Spinal cord (tissue), 10 donors: Measurements from ENCODE around the gene HSPB1. TPM values are rescaled to one million over a fixed set of nuclear protein-coding genes. Genes with fewer than 3 reads are reported as not detected.
A peak's percentile ranks its signal among the peaks of the same experiment; 100 is the strongest.
"Not testable (repeated sequence)": the region's sequence is repeated elsewhere in the genome, so short reads cannot be mapped to it uniquely, and the experiment has no call there.

Source experiments
- DNase-seq, 6 donors: peaks; one replicate each; pipeline versions ENCODE4 v3.0.0 to v3.0.0-alpha.2; 2013 to 2015; ENCODE audit warnings: low spot score in 6 of 6, low read depth in 4 of 6
- H3K27ac ChIP-seq: one replicate; pipeline ENCODE4 v1.5.1; 2013; ENCODE audit warnings: low read depth, low read length, control low read depth
- H3K27me3 ChIP-seq: one replicate; pipeline ENCODE4 v1.6.1; 2013; ENCODE audit warnings: low read length; ENCODE audit not compliant: control insufficient read depth, insufficient read depth
- H3K36me3 ChIP-seq: one replicate; pipeline ENCODE4 v1.6.1; 2013; ENCODE audit warnings: low read length; ENCODE audit not compliant: control insufficient read depth, insufficient read depth
- H3K4me1 ChIP-seq: one replicate; pipeline ENCODE4 v1.6.1; 2013; ENCODE audit warnings: low read length; ENCODE audit not compliant: control insufficient read depth, insufficient read depth
- H3K4me3 ChIP-seq: one replicate; pipeline ENCODE4 v1.5.1; 2013; ENCODE audit warnings: low read depth, low read length, control low read depth
- H3K9me3 ChIP-seq: one replicate; pipeline ENCODE4 v1.6.1; 2013; ENCODE audit warnings: low read length; ENCODE audit not compliant: control insufficient read depth, insufficient read depth
- WGBS: methylation state at CpG from one replicate; pipeline ENCODE4 v1.1.5; 2013; ENCODE audit warnings: missing lambda C conversion rate; ENCODE audit not compliant: insufficient coverage; 5-methylcytosine and 5-hydroxymethylcytosine counted together
- polyA plus RNA-seq, 2 donors: library from polyadenylated mRNA; unstranded; fragments of 120-200 nt; gene quantifications; one replicate each; pipeline ENCODE4 v1.2.1, GENCODE V29; 2013; ENCODE audit not compliant: insufficient read length in 2 of 2
- total RNA-seq, 2 donors: library from RNA; depleted of rRNA in 1 of 2; stranded (reverse); fragments of 120-200 nt in 1 of 2; fragments of >200 nt in 1 of 2; gene quantifications; one replicate each; pipeline versions ENCODE4 v1.2.3 to v1.2.4, GENCODE V29; 2013 to 2014
- donor health status: healthy.

HSPB1 gene
- total and polyA plus RNA-seq, 4 donors = 17.4 to 214 (median 128) TPM

DNA sequence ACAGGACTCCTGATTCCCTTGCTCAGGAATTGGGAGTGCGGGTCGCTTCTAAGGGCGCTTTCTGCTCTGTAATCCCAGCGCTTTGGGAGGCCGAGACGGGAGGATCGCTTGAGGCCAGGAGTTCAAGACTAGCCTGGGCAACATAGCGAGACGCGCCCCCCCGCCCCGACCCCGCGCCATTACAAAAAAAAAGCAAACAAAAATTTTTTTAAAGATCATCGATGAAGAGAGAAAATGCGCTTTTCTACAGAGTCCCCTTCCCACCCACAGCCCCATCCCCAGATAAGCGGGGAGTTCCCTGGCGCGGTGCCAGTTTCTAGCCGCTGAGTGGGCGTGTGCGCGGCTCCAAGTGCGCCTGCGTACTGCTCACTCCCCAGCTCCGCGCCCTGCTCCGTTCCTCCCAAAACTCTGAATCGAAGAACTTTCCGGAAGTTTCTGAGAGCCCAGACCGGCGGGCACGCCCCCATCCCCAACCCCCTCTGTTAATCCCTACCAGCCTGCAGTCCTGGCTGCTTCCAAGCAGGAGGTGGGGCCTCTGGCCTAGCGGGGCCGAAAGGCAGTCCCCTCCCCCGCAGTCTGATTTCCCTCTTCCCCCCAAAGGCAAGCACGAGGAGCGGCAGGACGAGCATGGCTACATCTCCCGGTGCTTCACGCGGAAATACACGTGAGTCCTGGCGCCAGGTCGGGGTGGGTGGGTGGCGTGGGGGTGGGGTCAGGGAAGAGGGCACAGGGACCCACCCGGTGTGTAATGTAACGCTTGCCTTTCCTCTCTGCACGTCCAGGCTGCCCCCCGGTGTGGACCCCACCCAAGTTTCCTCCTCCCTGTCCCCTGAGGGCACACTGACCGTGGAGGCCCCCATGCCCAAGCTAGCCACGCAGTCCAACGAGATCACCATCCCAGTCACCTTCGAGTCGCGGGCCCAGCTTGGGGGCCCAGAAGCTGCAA is 1.0 kb downstream of the HSPB1 start:
- peaks cover 45% of the 10 kb centered on the region for H3K4me1 ChIP-seq
- 2% methylated on average over 33 of the region's 56 CpGs for WGBS
- H3K9me3 ChIP-seq = no peaks in the 10 kb centered on the region
- DNase-seq = peak in 3 of 6 donors; percentile 72 to 94 (median 91)
- H3K4me3 ChIP-seq = peak overlapping the region; percentile 89
- H3K27ac ChIP-seq = peak overlapping the region; percentile 97
- peaks cover 16% of the 10 kb centered on the region for H3K36me3 ChIP-seq
- no peaks in the 10 kb centered on the region for H3K27me3 ChIP-seq

DNA sequence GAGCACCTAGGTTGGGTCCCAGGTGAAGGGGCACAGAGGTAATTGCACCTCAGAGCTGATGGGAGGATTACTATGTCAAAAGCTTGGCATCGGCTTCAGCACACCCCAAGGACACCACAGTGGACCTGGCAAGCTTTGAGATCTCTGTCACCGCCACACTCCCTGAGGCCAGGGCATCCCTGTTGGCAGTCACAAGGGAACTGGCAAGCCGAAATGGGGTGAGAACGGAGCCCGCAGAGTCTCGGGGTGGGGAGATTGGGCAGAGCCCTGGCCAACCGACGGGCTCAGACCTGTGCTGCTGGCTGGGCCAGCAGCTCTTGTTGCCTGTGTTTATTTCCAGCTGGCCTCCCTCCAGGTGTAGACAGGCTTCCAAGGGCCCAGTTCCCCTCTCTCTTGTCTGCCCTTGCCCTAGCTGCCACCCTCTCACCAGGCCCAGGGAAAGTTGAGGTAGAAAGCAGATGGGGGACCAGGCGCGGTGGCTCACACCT is 2.5 kb downstream of the HSPB1 start:
- H3K27ac ChIP-seq = peak overlapping the region; percentile 52
- 61% methylated on average over 8 of the region's 10 CpGs for WGBS
- peaks cover 16% of the 10 kb centered on the region for H3K36me3 ChIP-seq
- peak in 1 of 6 donors; percentile 81 for DNase-seq
- H3K4me3 ChIP-seq = no peak overlapping the region
- H3K9me3 ChIP-seq = no peaks in the 10 kb centered on the region
- H3K4me1 ChIP-seq = peaks cover 46% of the 10 kb centered on the region
- no peaks in the 10 kb centered on the region for H3K27me3 ChIP-seq

DNA sequence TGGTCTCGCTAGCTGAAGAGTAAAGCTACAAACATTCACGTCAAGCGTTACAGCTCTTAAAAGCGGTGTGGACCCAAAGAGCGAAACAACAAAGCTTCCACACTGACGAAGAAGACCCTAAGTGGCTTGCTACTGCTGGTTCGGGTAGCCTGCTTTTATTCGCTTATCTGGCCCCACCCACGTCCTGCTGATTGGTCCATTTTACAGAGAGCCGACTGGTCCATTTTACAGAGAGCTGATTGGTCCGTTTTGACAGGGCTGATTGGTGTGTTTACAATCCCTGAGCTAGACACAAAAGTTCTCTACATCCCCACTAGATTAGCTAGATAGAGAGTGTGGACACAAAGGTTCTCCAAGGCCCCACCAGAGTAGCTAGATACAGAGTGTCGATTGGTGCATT is 6.4 kb downstream of the HSPB1 start:
- H3K4me1 ChIP-seq = peaks cover 37% of the 10 kb centered on the region
- not testable (repeated sequence) for H3K27ac ChIP-seq

DNA sequence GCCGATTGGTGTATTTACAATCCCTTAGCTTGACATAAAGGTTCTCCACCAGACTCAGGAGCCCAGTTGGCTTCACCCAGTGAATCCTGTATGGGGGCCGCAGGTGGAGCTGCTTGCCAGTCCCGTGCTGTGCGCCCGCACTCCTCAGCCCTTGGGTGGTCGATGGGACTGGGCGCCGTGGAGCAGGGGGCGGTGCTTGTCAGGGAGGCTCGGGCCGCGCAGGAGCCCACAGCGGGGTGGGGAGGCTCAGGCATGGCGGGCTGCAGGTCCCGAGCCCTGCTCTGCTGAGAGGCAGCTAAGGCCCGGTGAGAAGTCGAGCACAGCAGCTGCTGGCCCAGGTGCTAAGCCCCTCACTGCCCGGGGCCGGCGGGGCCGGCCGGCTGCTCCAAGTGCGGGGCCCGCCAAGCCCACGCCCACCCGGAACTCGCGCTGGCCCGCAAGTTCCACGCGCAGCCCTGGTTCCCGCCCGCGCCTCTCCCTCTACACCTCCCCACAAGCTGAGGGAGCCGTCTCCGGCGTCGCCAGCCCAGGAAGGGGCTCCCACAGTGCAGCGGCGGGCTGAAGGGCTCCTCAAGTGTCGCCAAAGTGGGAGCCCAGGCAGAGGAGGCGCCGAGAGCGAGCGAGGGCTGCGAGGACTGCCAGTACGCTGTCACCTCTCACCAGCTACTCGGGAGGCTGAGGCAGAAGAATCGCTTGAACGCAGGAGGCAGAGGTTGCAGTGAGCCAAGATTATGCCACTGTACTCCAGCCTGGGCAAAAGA is 7.0 kb downstream of the HSPB1 start:
- peaks cover 37% of the 10 kb centered on the region for H3K4me1 ChIP-seq
- H3K9me3 ChIP-seq, H3K27me3 ChIP-seq, H3K36me3 ChIP-seq, DNase-seq, H3K27ac ChIP-seq, H3K4me3 ChIP-seq: not testable (repeated sequence)
- 95% methylated on average over 40 of the region's 50 CpGs for WGBS

More for the DNA sequence above, 6.4 kb downstream of the HSPB1 start:
- not testable (repeated sequence) for H3K4me3 ChIP-seq, H3K27me3 ChIP-seq, H3K9me3 ChIP-seq, DNase-seq
- H3K36me3 ChIP-seq = peaks cover 15% of the 10 kb centered on the region
- 94% methylated on average over 9 of the region's 12 CpGs for WGBS

DNA sequence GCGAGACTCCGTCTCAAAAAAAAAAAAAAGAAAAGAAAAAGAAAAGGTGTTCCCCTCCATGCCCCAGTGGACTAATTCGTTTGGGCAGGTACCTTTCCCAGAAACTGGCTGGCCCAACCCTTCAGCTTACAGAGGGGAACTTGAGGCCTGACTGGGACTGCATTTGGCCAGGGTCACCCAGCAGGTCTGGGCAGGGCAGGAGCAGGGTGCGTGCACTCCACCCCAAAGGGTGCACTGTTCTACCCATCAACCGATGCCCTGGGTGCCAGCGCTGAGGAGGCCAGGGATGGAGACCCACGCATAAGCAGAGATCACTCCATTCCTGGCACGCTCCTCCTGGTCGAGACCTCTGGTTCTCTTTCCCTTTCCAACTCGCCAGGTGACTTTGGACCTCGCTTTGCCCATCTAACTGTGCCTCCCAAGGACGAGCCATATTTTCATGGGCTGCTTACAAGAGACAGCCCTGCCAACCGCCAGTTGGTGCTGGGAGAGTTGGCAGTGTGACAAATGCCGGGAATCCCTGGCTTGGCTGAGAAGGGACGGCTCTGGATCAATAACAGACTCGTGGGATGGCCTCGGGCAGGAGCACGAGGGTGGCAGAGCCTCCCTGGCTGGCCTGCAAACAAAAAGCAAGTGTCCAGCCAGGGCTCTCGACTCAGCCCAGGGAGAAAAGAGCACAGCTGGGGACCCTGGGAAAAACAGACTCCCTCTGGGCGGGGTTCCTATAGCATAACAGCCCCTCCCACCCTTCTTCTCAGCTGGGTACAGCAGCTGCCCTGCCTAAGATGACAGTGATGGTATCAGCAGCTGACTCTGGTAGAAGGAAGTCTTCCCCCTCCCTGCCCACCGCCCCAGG is 7.9 kb downstream of the HSPB1 start:
- H3K9me3 ChIP-seq = no peaks in the 10 kb centered on the region
- H3K27me3 ChIP-seq = no peaks in the 10 kb centered on the region
- 35% methylated on average over 19 of the region's 21 CpGs for WGBS
- peaks cover 4% of the 10 kb centered on the region for H3K36me3 ChIP-seq
- no peak overlapping the region for H3K4me3 ChIP-seq
- H3K4me1 ChIP-seq = peaks cover 30% of the 10 kb centered on the region
- H3K27ac ChIP-seq = peak overlapping the region; percentile 71
- peak in 5 of 6 donors; percentile 35 to 93 (median 55) for DNase-seq

DNA sequence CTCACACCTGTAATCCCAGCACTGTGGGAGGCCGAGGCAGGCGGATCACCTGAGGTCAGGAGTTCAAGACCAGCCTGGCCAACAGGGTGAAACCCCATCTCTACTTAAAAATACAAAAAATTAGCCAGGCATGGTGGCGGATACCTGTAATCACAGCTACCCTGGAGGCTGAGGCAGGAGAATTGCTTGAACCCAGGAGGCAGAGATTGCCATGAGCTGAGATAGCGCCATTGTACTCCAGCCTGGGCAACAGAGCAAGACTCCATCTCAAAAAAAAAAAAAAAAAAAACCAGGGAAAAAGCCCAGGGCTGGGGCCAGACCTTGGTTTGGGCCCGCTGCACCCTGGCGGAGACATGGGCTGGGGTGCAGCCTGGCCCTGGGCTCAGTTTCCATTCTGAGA is 9.4 kb downstream of the HSPB1 start:
- H3K27me3 ChIP-seq, H3K27ac ChIP-seq, H3K36me3 ChIP-seq, H3K9me3 ChIP-seq, H3K4me3 ChIP-seq, DNase-seq: not testable (repeated sequence)
- WGBS = 100% methylated on average over 5 of the region's 6 CpGs
- peaks cover 26% of the 10 kb centered on the region for H3K4me1 ChIP-seq

DNA sequence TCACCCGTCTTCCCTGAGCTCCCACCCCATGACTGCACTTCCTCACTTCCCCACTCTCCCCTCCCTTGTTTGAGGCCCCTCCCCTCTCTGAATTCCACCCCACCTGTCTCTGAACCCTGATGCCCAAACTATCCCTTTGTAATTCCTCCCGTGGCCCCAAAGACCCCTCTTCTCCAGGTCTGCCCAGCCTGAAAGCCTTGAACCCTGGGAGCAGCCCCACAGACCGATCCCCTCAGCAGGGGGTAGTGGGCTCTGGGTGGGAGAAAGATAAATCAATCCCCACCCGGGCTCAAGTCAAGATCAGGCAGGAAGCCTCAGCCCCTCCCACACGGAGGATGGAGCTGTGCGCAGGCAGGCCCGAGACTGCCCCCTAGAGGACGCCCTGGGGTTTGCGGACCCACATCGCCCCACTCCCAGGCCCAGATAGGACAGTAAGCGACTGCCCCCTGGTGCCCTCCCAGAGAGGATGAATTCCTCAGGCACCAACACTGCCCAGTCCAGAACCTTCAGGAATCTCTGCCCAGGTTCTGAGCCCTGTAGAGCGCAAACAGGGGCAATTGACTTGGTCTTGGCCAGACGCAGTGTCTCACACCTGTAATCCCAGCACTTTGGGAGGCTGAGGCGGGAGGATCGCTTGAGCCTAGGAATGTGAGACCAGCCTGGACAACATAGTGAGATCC is 11.7 kb downstream of the HSPB1 start:
- H3K36me3 ChIP-seq = no peaks in the 10 kb centered on the region
- peak; percentile 35 to 94 (median 66) for DNase-seq
- H3K4me1 ChIP-seq = peaks cover 37% of the 10 kb centered on the region
- no peak overlapping the region for H3K4me3 ChIP-seq
- 9% methylated on average over 10 of the region's 15 CpGs for WGBS
- H3K27ac ChIP-seq = no peak overlapping the region
- H3K9me3 ChIP-seq = no peaks in the 10 kb centered on the region
- no peaks in the 10 kb centered on the region for H3K27me3 ChIP-seq

DNA sequence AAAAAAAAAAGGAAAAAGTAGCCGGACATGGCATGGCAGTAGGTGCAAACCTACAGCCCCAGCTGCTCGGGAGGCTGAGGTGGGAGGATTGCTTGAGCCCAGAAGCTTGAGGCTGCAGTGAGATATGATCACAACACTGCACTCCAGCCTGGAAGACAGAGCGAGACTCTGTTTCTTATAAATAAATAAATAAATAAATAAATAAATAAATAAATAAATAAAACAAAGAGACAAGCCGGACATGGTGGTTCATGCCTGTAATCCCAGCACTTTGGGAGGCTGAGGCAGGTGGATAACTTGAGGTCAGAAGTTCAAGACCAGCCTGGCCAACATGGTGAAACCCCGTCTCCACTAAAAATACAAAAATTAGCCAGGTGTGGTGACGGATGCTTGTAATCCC is 12.3 kb downstream of the HSPB1 start:
- H3K27ac ChIP-seq, H3K9me3 ChIP-seq, DNase-seq, H3K27me3 ChIP-seq, H3K36me3 ChIP-seq, H3K4me3 ChIP-seq: not testable (repeated sequence)
- peaks cover 40% of the 10 kb centered on the region for H3K4me1 ChIP-seq
- WGBS = 80% methylated on average over 1 of the region's 6 CpGs
